Measurements from ENCODE around the gene MRAS. TPM values are rescaled to one million over a fixed set of nuclear protein-coding genes. Genes with fewer than 3 reads are reported as not detected.

The MRAS gene
- total and polyA plus RNA-seq, 2 of the 4 experiments (the other 2 are of a cell fraction), result 59.3 to 60.6 TPM

GRCh38 chr3:138354376-138354775 lies 6.0 kb downstream of the MRAS start:
- intact Hi-C loops (cut with micrococcal nuclease), result no loop called here
- ChIA-PET POLR2A (ENCODE audit: unreplicated experiment) (no interaction called here), CTCF (no interaction called here)
- Histone ChIP-seq H3K9me3 (ENCODE audit: control insufficient read depth, insufficient read depth, low read length) (no peaks in the 10 kb centered on the region), H3K4ac (ENCODE audit: low read depth, low read length) (no peak overlapping the region), H3K4me3 (ENCODE audit: insufficient read depth, low read depth, low read length) (no peak overlapping the region), H3K27me3 (ENCODE audit: control insufficient read depth, insufficient read depth, low read length) (no peaks in the 10 kb centered on the region), H3K27ac (ENCODE audit: insufficient read depth, low read length) (no peak overlapping the region), H4K91ac (ENCODE audit: insufficient read depth, low read depth, low read length) (no peak overlapping the region), H2BK20ac (ENCODE audit: low read depth, low read length) (no peak overlapping the region), H3K56ac (ENCODE audit: extremely low read depth, insufficient read depth, low read length) (no peak overlapping the region), H2BK120ac (ENCODE audit: low read depth, low read length) (no peak overlapping the region), H2BK5ac (ENCODE audit: low read depth, low read length, poor library complexity, severe bottlenecking) (no peak overlapping the region), H3K4me2 (ENCODE audit: low read depth, low read length) (no peak overlapping the region), H2AK5ac (ENCODE audit: low read depth, low read length) (no peak overlapping the region), H3K9me1 (ENCODE audit: insufficient read depth, low read length) (peaks cover 14% of the 10 kb centered on the region), H3K4me1 (ENCODE audit: control insufficient read depth, insufficient read depth, low read length) (peaks cover 11% of the 10 kb centered on the region), H4K5ac (ENCODE audit: low read depth, low read length) (no peak overlapping the region), H3K36me3 (ENCODE audit: control insufficient read depth, insufficient read depth, low read length) (peaks cover 2% of the 10 kb centered on the region), H3K23ac (ENCODE audit: low read depth, low read length) (no peak overlapping the region), H3K79me1 (ENCODE audit: low read depth in 1 of 2, low read length in 2 of 2) (peaks cover 10 to 64% of the 10 kb centered on the region in 2 experiments), H4K8ac (ENCODE audit: low read depth in 2 of 2, low read length in 2 of 2) (no peak overlapping the region), H3K14ac (replicated peaks; ENCODE audit: low read depth, low read length) (no peak overlapping the region), H2AK9ac (replicated peaks; ENCODE audit: low read depth, low read length, poor library complexity) (no peak overlapping the region), H2BK15ac (ENCODE audit: low read depth, low read length) (no peak overlapping the region), H4K20me1 (ENCODE audit: insufficient read depth, low read length) (peaks cover 19% of the 10 kb centered on the region; the same call in 1 of the 2 replicates), H2AFZ (replicated peaks; ENCODE audit: low read length, poor library complexity) (no peak overlapping the region), H3K18ac (ENCODE audit: low read depth, low read length) (no peak overlapping the region), H3K9ac (ENCODE audit: low read depth, low read length) (no peak overlapping the region)
- in situ Hi-C loops (cut with MboI; ENCODE audit: low sequenced_read_pairs), result no loop called here
- DNase-seq (no peak), ATAC-seq (ENCODE audit: low read depth) (no peak)
- no TSS peak for BruUV-seq (replicated peaks)
- TF ChIP-seq RCOR1 (IDR thresholded peaks at IDR 0.05; ENCODE audit: insufficient replicate concordance, low read length) (no peak), FOS (IDR thresholded peaks at IDR 0.05; ENCODE audit: low read depth, low read length) (no peak), POLR2A (IDR thresholded peaks at IDR 0.05; ENCODE audit: low read depth, low read length) (no peak), ELK1 (IDR thresholded peaks at IDR 0.05; ENCODE audit: borderline replicate concordance, low read depth, low read length) (no peak), USF2 (IDR thresholded peaks at IDR 0.05; ENCODE audit: low read depth, low read length) (no peak), NFE2L2 (IDR thresholded peaks at IDR 0.05; ENCODE audit: low read depth, low read length) (no peak), MAFK (IDR thresholded peaks at IDR 0.05; ENCODE audit: low read depth, low read length) (no peak), CHD1 (IDR thresholded peaks at IDR 0.05; ENCODE audit: low read depth, low read length) (no peak), RAD21 (IDR thresholded peaks at IDR 0.05; ENCODE audit: low read length) (no peak), MAZ (IDR thresholded peaks at IDR 0.05; ENCODE audit: borderline replicate concordance, low read depth, low read length) (no peak), CEBPB (IDR thresholded peaks at IDR 0.05; ENCODE audit: low read depth, low read length) (no peak), RFX5 (IDR thresholded peaks at IDR 0.05; ENCODE audit: low read depth, low read length) (no peak), SMC3 (IDR thresholded peaks at IDR 0.05; ENCODE audit: low read depth, low read length) (no peak), CTCF (conservative IDR thresholded peaks at IDR 0.05; ENCODE audit: low read depth, low read length) (no peak), BHLHE40 (IDR thresholded peaks at IDR 0.05; ENCODE audit: low read depth, low read length) (no peak), MXI1 (IDR thresholded peaks at IDR 0.05; ENCODE audit: borderline replicate concordance, low read depth, low read length) (no peak)
- dilution Hi-C loops (cut with HindIII; ENCODE audit: low sequenced_read_pairs, unreplicated experiment), result no loop called here
